Prostate gland (tissue), 2 donors: ENCODE results near the gene APLP2. TPM values are rescaled to one million over a fixed set of nuclear protein-coding genes. Genes with fewer than 3 reads are reported as not detected.

Experiments used
- DNase-seq: peaks from one replicate; pipeline ENCODE4 v3.0.0-alpha.2; 2019; ENCODE audit warnings: low spot score
- H3K27ac ChIP-seq, 2 donors: fragments of 200-600 bp; sonication (generic); 2 replicates each; pipeline ENCODE4 v1.5.1; 2017 to 2019
- H3K27me3 ChIP-seq: fragments of 200-600 bp; sonication (generic); replicated peaks from 2 replicates; pipeline ENCODE4 v1.5.1; 2019; ENCODE audit not compliant: insufficient read depth
- H3K36me3 ChIP-seq, 2 donors: fragments of 200-600 bp; sonication (generic); 1 replicate in 1 of 2; 2 replicates in 1 of 2; pipeline versions ENCODE4 v1.5.1 to v1.8.1; 2017 to 2019
- H3K4me1 ChIP-seq: fragments of 200-600 bp; sonication (generic); replicated peaks from 2 replicates; pipeline ENCODE4 v1.5.1; 2019
- H3K4me3 ChIP-seq, 2 donors: fragments of 200-600 bp; sonication (generic); 2 replicates each; pipeline ENCODE4 v1.5.1; 2017 to 2019
- H3K9me3 ChIP-seq: fragments of 200-600 bp; sonication (generic); 2 replicates; pipeline ENCODE4 v1.5.1; 2017
- CTCF ChIP-seq, 4 experiments: fragments of 200-600 bp in 2 of 4; fragments of 450-650 bp in 2 of 4; sonication (generic) in 2 of 4; IDR thresholded peaks; 1 replicate in 3 of 4; 2 replicates in 1 of 4; pipeline ENCODE4 v1.5.1; 2016 to 2019; ENCODE audit warnings: antibody characterized with exemption in 4 of 4, mild to moderate bottlenecking in 2 of 4, moderate library complexity in 2 of 4
- POLR2A ChIP-seq: fragments of 450-650 bp; IDR thresholded peaks from one replicate; pipeline ENCODE4 v1.6.1; 2016; ENCODE audit warnings: antibody characterized with exemption, mild to moderate bottlenecking
- POLR2AphosphoS5 ChIP-seq: sonication (generic); formaldehyde crosslinking; IDR thresholded peaks from one replicate; pipeline ENCODE4 v1.6.1; 2017; ENCODE audit warnings: antibody characterized with exemption
- WGBS: methylation state at CpG from one replicate; pipeline ENCODE4 v1.1.5; 2018; 5-methylcytosine and 5-hydroxymethylcytosine counted together
- intact Hi-C: fragments of 100-400 bp; cut with DNase I; formaldehyde crosslinking; loops from one replicate; pipeline ENCODE4 v1.14.2; 2022
- total RNA-seq, 2 donors: library from RNA; depleted of rRNA; stranded (reverse); fragments of >200 nt; gene quantifications; one replicate each; pipeline ENCODE4 v1.1.0, GENCODE V29; 2016

Gene APLP2
- total RNA-seq, 2 donors from 2014 or later, result 222 to 434 TPM

- WGBS, result 80% methylated on average over 4 of the region's 4 CpGs
- H3K36me3 ChIP-seq, result peaks cover 0 to 15% of the 10 kb centered on the region in 2 donors
- TF ChIP-seq CTCF (IDR thresholded peaks at IDR 0.05) (no peak), POLR2A (no peak), POLR2AphosphoS5 (no peak)
- no peak overlapping the region for H3K4me3 ChIP-seq
- no peaks in the 10 kb centered on the region for H3K27me3 ChIP-seq
- H3K27ac ChIP-seq, result no peak overlapping the region
- intact Hi-C loops, result loop anchor here (10.0 kb wide), 1 partner anchor 51 kb away; no protein-coding TSS in a partner anchor
- no peaks in the 10 kb centered on the region for H3K9me3 ChIP-seq
- no peak for DNase-seq
- H3K4me1 ChIP-seq, result no peaks in the 10 kb centered on the region
Measured at GRCh38 chr11:130125638-130126037, 55.9 kb downstream of the APLP2 start.

GRCh38 chr11:130126516-130126915 is 56.8 kb downstream of the APLP2 start:
- no peaks in the 10 kb centered on the region for H3K9me3 ChIP-seq
- no peaks in the 10 kb centered on the region for H3K4me1 ChIP-seq
- H3K27me3 ChIP-seq, result no peaks in the 10 kb centered on the region
- no peak overlapping the region for H3K27ac ChIP-seq
- no peak overlapping the region for H3K4me3 ChIP-seq
- no peak for DNase-seq
- intact Hi-C loops, result loop anchor here (10.0 kb wide), 1 partner anchor 52 kb away; no protein-coding TSS in a partner anchor
- no peak for TF ChIP-seq POLR2AphosphoS5
- TF ChIP-seq POLR2A, result no peak
- TF ChIP-seq CTCF (IDR thresholded peaks at IDR 0.05), result no peak
- 94% methylated on average over 5 of the region's 5 CpGs for WGBS
- H3K36me3 ChIP-seq, result peaks cover 0 to 15% of the 10 kb centered on the region in 2 donors

GRCh38 chr11:130127509-130127908 is 57.8 kb downstream of the APLP2 start:
- intact Hi-C loops, result loop anchor here (10.0 kb wide), 1 partner anchor 53 kb away; no protein-coding TSS in a partner anchor
- no peak for TF ChIP-seq POLR2AphosphoS5
- TF ChIP-seq CTCF (IDR thresholded peaks at IDR 0.05), result no peak
- TF ChIP-seq POLR2A, result no peak
- H3K4me3 ChIP-seq, result no peak overlapping the region
- H3K27me3 ChIP-seq, result no peaks in the 10 kb centered on the region
- DNase-seq, result no peak
- no peaks in the 10 kb centered on the region for H3K9me3 ChIP-seq
- 89% methylated on average over 4 of the region's 4 CpGs for WGBS
- H3K36me3 ChIP-seq, result peaks cover 0 to 15% of the 10 kb centered on the region in 2 donors
- H3K4me1 ChIP-seq, result no peaks in the 10 kb centered on the region
- H3K27ac ChIP-seq, result no peak overlapping the region

- Histone ChIP-seq H3K27me3 (no peaks in the 10 kb centered on the region), H3K27ac (no peak overlapping the region), H3K36me3 (peaks cover 0 to 15% of the 10 kb centered on the region in 2 donors), H3K4me1 (no peaks in the 10 kb centered on the region), H3K9me3 (no peaks in the 10 kb centered on the region), H3K4me3 (no peak overlapping the region)
- WGBS, result 97% methylated on average over 2 of the region's 2 CpGs
- TF ChIP-seq POLR2AphosphoS5, result no peak
- no peak for DNase-seq
- intact Hi-C loops, result loop anchor here (10.0 kb wide), 1 partner anchor 54 kb away; no protein-coding TSS in a partner anchor
Measured at GRCh38 chr11:130128626-130129025, 58.9 kb downstream of the APLP2 start.

GRCh38 chr11:130129922-130130321 is 60.2 kb downstream of the APLP2 start:
- intact Hi-C loops, result loop anchor here (5.0 to 10.0 kb wide), 2 partner anchors 55 to 343 kb away; no protein-coding TSS in a partner anchor
- Histone ChIP-seq H3K36me3 (peaks cover 0 to 14% of the 10 kb centered on the region in 2 donors), H3K27me3 (no peaks in the 10 kb centered on the region), H3K4me3 (no peak overlapping the region), H3K4me1 (no peaks in the 10 kb centered on the region), H3K9me3 (no peaks in the 10 kb centered on the region), H3K27ac (no peak overlapping the region)
- 87% methylated on average over 11 of the region's 11 CpGs for WGBS
- DNase-seq, result no peak
- TF ChIP-seq CTCF (IDR thresholded peaks at IDR 0.05) (no peak), POLR2AphosphoS5 (no peak), POLR2A (no peak)
